Hepatic stellate cell (primary cell): ENCODE data around the gene MYZAP.

Experiments
- DNase-seq: peaks from one replicate; pipeline ENCODE4 v3.0.0; 2011; ENCODE audit warnings: low spot score

The MYZAP gene

DNA sequence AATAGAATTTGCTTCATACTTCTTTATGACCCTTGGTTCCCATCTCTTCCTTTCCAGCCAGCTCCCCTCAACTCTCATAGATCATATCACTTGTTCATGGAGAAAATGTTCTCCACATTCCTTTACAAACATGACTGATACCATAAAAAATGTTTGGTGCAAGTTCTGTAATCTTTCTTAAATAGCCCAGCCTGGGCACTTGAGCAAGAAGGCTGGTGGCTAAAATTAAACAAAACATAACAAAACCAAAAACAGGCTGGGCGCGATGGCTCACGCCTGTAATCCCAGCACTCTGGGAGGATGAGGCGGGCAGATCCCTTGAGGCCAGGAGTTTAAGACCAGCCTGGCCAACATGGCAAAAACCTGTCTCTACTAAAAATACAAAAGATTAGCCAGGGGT is 105.9 kb downstream of the MYZAP start:
- no peak for DNase-seq

GRCh38 chr15:57698243-57698642 is 106.5 kb downstream of the MYZAP start:
- DNase-seq = no peak

DNA sequence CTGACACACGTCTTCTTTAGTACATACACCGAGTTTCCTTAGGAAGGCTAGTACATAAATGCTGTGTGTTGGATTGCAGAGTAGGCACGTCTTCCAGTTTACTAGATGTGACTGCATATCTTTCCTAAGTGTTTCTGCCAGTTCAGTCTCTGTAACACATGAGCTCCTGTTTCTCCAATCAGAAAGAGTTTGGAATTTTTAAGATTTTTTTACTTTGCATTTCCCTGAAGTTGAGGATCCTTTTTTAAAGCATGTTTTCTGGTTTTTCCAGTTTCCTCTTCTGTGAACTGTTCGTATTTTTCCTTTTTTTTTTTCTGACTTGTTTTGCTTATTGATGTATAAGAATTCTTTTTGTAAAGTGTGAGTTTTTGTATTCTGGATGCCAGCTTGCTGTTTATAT is 107.3 kb downstream of the MYZAP start:
- DNase-seq = no peak

DNA sequence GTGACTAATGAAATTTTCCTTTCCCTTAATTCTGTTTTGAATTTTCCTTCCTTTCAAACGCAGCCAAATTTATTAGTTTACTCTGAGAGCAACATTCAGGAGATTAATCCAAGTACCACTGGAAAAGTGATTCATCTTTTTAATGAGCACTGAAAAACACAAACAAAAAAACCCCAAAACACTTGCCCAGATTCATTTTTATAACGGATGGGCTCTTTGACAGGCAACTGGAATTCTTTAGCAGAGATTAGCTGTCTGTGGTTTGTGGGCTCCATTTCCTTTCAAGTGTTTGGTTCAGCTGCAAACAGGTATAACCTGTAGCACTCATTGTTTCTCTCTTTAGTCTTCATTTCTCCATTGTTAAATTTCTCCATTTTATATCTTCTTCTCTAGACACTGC is 111.7 kb downstream of the MYZAP start:
- DNase-seq = no peak

- DNase-seq = no peak
Observed at GRCh38 chr15:57704441-57704840, 112.7 kb downstream of the MYZAP start.

DNA sequence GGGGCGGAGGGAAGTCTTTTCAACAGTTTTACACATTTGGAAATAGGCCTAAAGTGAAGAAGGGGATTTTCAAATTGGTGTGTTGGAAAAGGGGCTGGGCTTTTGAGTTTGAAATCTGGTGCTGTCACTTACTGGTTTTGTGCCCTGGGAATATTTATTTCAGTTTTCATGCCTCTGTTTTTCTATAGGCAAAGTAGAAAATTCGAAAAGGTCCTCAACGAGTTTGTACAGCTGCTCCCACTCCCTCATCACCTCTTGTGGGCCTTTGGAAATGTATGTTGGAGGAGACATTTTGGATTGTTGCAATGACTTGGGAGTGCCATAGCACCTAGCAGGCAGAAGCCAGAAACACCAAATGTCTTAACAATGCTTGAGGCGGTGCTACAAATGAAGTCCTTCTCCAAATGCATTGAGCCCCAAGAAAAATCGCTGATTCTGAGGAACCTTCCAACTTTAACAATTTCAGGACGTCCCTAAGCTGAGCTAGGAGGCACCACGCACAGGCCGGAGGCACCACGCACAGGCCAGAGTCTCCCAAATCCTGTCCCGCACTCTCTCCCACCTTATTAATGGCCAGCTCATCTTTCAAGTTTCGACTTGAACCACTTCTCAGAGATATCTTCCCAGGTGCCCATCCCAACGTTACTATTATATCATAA is 114.2 kb downstream of the MYZAP start:
- DNase-seq = no peak

DNA sequence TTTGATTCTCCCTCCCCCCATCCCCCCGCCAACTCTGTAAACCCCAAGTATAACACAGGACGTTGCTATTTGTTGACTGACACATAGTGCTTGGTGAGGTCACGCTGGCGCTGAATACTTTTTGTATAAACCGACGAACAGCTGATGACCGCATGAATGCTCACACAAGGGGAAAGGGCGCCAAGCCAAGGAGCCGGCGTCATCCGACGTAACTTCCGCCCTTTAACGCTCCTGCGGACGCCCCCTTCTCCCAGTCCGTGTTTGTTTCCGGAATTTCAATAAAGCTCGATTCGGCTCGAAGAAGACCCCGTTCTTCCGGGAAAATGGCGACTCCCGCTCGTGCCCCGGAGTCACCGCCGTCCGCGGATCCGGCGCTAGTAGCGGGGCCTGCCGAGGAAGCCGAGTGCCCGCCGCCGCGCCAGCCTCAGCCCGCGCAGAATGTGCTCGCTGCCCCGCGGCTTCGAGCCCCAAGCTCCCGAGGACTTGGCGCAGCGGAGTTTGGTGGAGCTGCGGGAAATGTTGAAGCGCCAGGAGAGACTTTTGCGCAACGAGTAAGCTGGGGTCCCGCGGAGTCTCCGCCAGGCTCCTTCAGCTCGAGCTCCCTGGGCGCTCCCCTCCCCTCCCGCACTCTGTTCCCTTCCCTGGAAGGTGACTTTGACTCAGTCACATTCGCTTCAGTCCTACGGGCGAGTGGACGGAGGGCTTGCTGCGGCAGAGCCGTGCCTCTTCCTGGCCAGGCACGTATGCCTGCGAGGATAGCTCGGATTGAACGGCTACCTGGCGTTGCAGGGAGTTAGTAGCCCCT is 114.9 kb downstream of the MYZAP start, which contains the start of gene POLR2M:
TSS of gene POLR2M (plus strand) at position 310 of the 805 bp plus-strand sequence. CDS start at position 439, 129 bp downstream.
- peak; percentile 80 for DNase-seq

DNA sequence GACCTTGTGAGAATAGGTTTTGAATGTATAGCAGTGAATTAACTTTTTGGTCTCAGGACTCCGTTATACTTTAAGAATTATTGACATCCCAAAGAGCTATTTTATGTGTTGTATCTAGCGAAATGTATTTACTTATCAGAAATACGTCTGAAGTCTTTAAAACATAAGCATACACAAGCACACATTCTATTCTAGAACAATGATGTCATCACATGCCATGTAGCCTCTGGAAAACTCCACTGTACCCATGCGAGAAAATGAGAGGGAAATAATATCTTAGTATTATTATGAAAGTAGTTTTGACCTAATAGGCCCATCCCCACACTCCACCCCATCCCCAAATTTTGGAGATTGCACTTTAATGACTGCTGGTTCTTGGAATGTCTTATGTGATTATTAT is 116.3 kb downstream of the MYZAP start:
- no peak for DNase-seq

- no peak for DNase-seq
Observed at GRCh38 chr15:57718309-57718708, 126.6 kb downstream of the MYZAP start.

DNA sequence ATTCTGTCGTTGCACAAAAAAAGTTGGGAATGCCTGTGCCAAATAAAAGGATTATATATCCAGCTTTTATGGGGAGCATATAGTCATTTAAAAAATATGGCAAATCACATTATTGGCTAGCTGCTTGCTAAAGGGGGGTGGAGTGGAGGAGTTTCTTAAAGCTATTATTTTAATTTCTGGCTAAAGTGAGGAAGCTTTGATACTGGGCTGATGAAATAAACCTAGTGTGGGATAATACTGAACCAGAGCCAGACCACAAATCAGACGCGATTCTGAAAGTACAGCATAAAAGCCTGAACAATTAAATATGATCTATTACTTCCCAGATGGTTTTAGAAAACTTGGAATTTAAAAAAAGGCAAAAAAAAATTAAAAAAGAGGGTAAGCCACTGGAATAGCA is 129.2 kb downstream of the MYZAP start:
- DNase-seq = no peak

DNA sequence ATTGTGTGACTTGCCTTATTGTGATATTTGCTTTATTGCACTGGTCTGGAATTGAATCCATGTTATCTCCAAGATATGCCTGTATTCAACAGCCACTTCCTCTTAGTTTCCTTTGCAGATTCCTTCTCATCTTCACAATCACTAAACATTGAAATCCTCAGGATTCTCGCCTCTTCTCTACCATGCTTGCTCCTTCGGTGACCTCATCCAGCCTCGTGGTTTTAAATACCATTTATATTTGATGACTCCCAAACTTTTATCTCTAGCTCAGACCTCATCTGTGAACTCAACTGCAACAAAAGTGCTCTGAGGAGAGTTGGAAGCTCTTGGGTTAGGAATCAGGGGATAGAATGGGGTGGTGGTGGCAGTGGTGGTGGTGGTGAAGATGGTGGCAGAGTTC is 134.7 kb downstream of the MYZAP start:
- DNase-seq = no peak

GRCh38 chr15:57727031-57727430 is 135.3 kb downstream of the MYZAP start:
- no peak for DNase-seq

DNA sequence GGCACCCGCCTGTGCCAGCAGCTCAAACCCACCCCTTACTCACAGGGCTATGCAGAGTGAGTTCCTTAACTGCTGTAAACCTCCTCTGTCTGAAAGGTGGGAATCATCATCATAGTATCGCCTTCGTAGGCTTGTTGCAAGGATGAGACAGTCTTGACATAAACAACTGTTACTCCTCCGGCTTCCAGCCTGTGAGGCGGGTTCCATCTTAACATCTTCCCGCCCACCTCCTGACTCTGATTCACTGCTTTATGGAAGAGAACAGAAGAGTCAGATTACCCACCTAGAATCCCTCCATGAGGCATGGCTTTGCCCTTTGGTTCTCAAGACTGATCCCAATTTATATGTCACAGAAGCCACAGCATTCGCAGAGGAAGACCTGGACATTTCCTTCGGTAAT is 136.7 kb downstream of the MYZAP start:
- DNase-seq = no peak

GRCh38 chr15:57730876-57731275 is 139.2 kb downstream of the MYZAP start:
- DNase-seq = no peak

DNA sequence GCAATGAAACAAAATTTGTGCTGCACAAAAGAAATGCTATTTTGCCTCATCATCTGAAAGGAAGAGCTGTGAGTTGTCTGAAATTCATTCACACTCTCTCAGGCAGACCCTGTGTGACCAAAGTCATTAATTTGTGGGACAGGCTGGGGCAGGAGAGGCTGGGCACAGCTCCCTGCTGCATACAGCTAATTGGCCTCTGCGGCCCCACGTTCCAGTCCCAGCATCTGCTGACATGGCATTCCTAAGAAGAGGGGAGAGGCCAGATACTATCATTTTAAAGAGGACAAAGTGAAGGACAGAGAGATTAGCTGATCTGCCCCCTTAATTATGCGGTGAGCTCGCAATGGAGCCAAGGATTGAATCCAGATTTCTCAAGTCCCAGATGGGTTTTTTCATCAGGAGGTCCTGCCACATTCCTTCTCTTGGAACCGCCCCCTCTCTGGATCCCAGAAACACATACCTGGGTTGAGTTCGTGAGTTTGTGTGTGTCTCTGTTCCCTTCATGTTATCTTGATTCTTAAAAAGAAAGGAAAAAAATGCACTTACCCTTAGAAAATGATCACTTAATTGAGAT is 139.9 kb downstream of the MYZAP start:
- no peak for DNase-seq

DNA sequence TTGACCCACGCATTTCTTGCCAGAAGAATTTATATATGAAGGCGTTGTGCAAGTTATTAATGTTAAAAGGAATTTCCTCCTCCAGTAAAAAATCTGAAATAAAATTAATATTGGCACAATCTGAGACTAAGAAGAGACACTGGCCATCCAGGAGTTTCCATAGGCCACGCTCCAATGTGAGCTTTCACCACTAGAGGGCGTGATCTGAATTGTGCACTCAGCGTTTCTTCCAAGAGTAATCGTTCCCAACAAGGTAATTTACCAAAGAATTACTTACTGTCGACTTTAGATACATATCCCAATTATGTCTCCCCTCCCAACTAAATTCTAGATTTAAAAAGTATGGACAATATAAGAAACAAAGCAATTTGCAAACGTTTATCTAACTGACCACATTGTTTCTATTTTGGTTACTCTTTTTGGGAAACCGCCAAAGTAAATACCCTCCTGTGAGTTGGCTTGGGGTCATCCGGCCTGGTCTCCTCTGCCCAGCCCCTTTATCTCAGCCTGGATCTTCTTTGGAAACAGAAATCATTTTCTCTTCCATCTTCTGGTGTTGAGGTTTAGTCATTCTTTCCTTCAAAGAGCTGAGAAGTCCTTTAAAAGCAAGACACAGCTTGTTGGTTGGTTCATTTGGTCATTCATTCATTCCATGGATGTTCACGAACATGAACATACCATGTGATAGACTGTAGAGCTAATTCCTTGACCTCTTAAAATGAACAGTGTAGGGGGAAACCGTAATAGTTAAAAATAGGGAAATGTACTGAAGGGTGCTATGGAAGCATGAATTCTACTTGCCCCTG is 141.0 kb downstream of the MYZAP start:
- DNase-seq = peak; percentile 38

- peak; percentile 22 for DNase-seq
Observed at GRCh38 chr15:57734860-57735259, 143.2 kb downstream of the MYZAP start.
